Thoracic aorta (tissue), 2 donors: ENCODE results near the gene CDCA4. TPM values are rescaled to one million over a fixed set of nuclear protein-coding genes. Genes with fewer than 3 reads are reported as not detected.

Experiments used
- ATAC-seq: fragments of 150-250 bp; one replicate; pipeline ENCODE4 v1.8.0; 2017; ENCODE audit warnings: low read depth; ENCODE audit not compliant: insufficient number of reproducible peaks, low FRiP score
- DNase-seq: peaks from one replicate; pipeline ENCODE4 v3.0.0-alpha.2; 2020; ENCODE audit warnings: low spot score
- H3K27ac ChIP-seq, 2 donors: fragments of 200-600 bp; sonication (generic); 1 replicate in 1 of 2; 2 replicates in 1 of 2; pipeline ENCODE4 v1.5.1; 2016; ENCODE audit warnings: mild to moderate bottlenecking in 2 of 2, moderate library complexity in 2 of 2
- H3K27me3 ChIP-seq: fragments of 200-600 bp; sonication (generic); replicated peaks from 2 replicates; pipeline ENCODE4 v1.6.0; 2016; ENCODE audit warnings: mild to moderate bottlenecking; ENCODE audit not compliant: insufficient read depth
- H3K36me3 ChIP-seq: fragments of 200-600 bp; sonication (generic); one replicate; pipeline ENCODE4 v1.5.1; 2016
- H3K4me1 ChIP-seq, 2 donors: fragments of 200-600 bp; sonication (generic); 1 replicate in 1 of 2; 2 replicates in 1 of 2; pipeline versions ENCODE4 v1.5.1 to v1.6.0; 2016; ENCODE audit warnings: low read depth in 2 of 2, mild to moderate bottlenecking in 1 of 2; ENCODE audit not compliant: control insufficient read depth in 1 of 2
- H3K4me3 ChIP-seq: fragments of 200-600 bp; sonication (generic); 2 replicates; pipeline ENCODE4 v1.5.1; 2016; ENCODE audit warnings: mild to moderate bottlenecking
- H3K9me3 ChIP-seq: fragments of 200-600 bp; sonication (generic); 2 replicates; pipeline ENCODE4 v1.5.1; 2016
- total RNA-seq, 2 donors: library from RNA; depleted of rRNA; stranded (reverse); fragments of >200 nt; gene quantifications; one replicate each; pipeline versions ENCODE4 v1.1.0 to v1.2.3, GENCODE V29; 2016
- TF ChIP-seq, protein P1 (sequence below): fragments of 200-600 bp; sonication (generic); IDR thresholded peaks from one replicate; pipeline ENCODE4 v1.5.1; 2019; ENCODE audit warnings: antibody characterized with exemption

The CDCA4 gene
- total RNA-seq, 2 donors from 2014 or later, result 1.6 to 6.5 TPM

DNA sequence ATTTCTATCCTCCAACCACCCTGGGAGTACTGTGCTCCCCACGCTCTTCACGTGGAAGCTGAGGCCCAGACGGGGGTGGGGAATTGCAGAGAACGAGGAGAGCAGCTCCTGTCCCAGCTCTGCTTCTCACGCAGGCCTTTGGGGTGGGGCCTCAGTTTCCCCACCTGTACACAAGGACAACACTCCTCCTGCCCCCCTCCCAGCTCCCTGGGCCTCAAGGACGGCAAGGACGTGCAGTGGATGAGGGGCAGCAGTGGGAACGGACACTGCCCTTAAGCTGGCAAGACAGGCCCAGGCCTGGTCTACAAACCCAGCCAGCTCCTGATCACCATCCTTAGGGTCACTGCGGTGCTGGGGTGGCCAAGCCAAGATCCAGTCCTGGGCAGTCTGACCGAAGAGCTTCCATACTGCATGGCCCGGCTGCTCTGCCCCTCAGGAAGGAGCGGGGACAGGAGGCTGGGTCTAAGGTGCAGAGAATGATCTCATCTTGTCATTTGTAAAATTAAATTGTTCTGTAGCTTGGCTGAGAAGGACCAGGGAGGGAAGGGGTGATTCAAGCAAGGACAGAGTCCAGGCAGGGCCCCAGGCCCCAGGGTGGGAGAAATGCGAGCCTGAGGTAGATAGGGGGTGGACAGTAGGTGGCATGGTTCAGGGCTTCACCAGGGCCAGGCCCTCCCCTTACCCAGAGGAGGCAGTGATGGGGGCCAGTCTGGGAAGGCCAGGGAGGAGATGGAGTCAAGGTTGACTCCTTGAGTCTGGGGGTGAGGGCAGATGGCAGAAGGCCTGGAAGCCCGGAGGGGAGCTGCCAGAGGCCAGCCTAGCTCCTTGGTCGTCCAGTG lies 36.6 kb downstream of the CDCA4 start:
- H3K27ac ChIP-seq, result peak overlapping the region in 1 of 2 donors; percentile 65
- ATAC-seq, result no peak
- DNase-seq, result no peak

DNA sequence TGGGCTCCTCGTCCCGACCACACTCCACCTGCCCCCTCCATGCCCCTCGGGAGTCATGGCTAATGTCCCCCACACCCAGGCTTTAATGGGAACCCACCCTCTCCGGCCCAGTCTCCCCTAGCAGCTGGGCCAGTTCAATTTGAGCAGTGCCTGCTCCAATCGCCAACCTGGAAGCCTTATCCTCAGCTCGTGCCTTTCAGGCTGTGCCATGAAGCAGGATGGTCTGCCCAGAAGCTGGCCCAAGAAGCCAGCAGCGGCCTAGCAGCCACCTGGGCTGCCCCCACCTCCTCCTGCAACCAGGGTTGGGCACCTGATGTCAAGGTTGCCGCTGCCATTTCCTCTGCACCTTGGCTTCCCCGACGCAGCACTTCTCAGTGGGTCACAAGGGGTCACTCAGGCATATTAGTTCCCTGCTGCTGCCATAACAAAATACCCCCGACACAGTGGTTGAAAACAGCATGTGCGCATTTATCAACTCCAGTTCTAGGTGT lies 37.6 kb downstream of the CDCA4 start:
- Histone ChIP-seq H3K4me3 (no peak overlapping the region), H3K9me3 (no peaks in the 10 kb centered on the region), H3K27me3 (no peaks in the 10 kb centered on the region), H3K4me1 (peaks cover 0 to 33% of the 10 kb centered on the region in 2 donors), H3K27ac (no peak overlapping the region), H3K36me3 (no peaks in the 10 kb centered on the region)
- ATAC-seq (no peak), DNase-seq (no peak)
- TF ChIP-seq, protein P1, sequence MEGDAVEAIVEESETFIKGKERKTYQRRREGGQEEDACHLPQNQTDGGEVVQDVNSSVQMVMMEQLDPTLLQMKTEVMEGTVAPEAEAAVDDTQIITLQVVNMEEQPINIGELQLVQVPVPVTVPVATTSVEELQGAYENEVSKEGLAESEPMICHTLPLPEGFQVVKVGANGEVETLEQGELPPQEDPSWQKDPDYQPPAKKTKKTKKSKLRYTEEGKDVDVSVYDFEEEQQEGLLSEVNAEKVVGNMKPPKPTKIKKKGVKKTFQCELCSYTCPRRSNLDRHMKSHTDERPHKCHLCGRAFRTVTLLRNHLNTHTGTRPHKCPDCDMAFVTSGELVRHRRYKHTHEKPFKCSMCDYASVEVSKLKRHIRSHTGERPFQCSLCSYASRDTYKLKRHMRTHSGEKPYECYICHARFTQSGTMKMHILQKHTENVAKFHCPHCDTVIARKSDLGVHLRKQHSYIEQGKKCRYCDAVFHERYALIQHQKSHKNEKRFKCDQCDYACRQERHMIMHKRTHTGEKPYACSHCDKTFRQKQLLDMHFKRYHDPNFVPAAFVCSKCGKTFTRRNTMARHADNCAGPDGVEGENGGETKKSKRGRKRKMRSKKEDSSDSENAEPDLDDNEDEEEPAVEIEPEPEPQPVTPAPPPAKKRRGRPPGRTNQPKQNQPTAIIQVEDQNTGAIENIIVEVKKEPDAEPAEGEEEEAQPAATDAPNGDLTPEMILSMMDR, result no peak

More for the DNA sequence above, 36.6 kb downstream of the CDCA4 start:
- TF ChIP-seq, protein P1, result no peak
- H3K27me3 ChIP-seq, result no peaks in the 10 kb centered on the region
- H3K4me3 ChIP-seq, result no peak overlapping the region
- no peaks in the 10 kb centered on the region for H3K36me3 ChIP-seq
- H3K9me3 ChIP-seq, result no peaks in the 10 kb centered on the region
- peaks cover 0 to 24% of the 10 kb centered on the region in 2 donors for H3K4me1 ChIP-seq

- DNase-seq (no peak), ATAC-seq (no peak)
- H3K4me3 ChIP-seq, result no peak overlapping the region
- peaks cover 2 to 36% of the 10 kb centered on the region in 2 donors for H3K4me1 ChIP-seq
- TF ChIP-seq, protein P1, result no peak
- H3K27me3 ChIP-seq, result no peaks in the 10 kb centered on the region
- no peaks in the 10 kb centered on the region for H3K36me3 ChIP-seq
- no peak overlapping the region for H3K27ac ChIP-seq
- no peaks in the 10 kb centered on the region for H3K9me3 ChIP-seq
These were observed 38.2 kb downstream of the CDCA4 start for GRCh38 chr14:104982548-104983230.

DNA sequence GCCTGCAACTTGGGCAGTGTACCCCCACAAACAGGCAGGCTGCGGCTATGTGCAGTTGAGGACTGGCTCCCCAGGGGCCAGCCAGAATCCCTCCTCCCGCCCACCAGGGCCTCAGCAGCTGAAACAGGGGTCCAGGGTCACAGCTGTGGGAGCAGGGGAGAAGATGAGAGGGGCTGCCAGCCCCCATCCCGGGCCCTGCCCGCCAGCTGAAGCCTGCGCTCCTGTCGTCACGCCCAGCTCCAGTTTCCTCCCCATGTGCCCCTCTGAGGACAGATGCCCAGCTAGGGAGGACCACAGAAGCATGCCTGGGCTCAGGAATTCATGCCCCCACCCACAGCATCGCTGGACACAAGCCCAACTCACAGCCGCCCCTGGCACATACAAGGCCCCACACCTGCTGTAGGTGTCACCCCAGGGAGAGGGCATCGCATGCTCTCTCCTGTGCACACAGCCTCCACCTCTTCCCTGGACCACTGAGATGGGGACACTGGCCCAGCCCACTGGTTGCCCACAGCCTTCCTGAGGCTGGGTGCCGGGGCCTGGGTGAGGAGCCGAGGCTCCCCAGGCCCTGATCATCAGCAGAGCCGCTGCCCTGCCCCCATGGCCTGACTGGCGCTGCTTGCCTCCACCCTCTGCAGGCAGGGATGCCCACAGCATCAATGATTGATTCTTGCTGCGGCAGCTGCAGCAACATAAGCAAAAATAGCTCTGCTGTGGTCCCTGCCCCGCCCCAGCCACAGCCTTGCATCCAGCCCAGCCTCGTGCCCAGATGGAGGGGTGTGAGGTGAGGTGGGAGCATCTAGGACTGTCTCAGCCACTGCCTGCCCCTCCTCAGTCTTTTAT lies 39.0 kb downstream of the CDCA4 start:
- Histone ChIP-seq H3K27ac (no peak overlapping the region), H3K27me3 (no peaks in the 10 kb centered on the region), H3K36me3 (no peaks in the 10 kb centered on the region), H3K4me1 (peaks cover 10 to 40% of the 10 kb centered on the region in 2 donors), H3K4me3 (no peak overlapping the region), H3K9me3 (no peaks in the 10 kb centered on the region)
- ATAC-seq (no peak), DNase-seq (no peak)
- TF ChIP-seq, protein P1, result no peak
